ENCODE results near the gene DPYD.

The DPYD gene

GRCh38 chr1:97906567-97907241, 14.1 kb downstream of the DPYD start:
- DNase-seq (ENCODE audit: low spot score): no peak

- DNase-seq (ENCODE audit: low spot score): no peak
These were observed 15.5 kb downstream of the DPYD start for GRCh38 chr1:97905141-97905940.

GRCh38 chr1:97904534-97904933, 16.3 kb downstream of the DPYD start:
- no peak for DNase-seq (ENCODE audit: low spot score)

GRCh38 chr1:97903626-97904025, 17.2 kb downstream of the DPYD start:
- DNase-seq (ENCODE audit: low spot score): no peak

- no peak for DNase-seq (ENCODE audit: low spot score)
These were observed 18.8 kb downstream of the DPYD start for GRCh38 chr1:97902067-97902466.

GRCh38 chr1:97901017-97901658, 19.7 kb downstream of the DPYD start:
- DNase-seq (ENCODE audit: low spot score): no peak

GRCh38 chr1:97898948-97899347, 21.9 kb downstream of the DPYD start:
- no peak for DNase-seq (ENCODE audit: low spot score)

- DNase-seq (ENCODE audit: low spot score): no peak
These were observed 25.6 kb downstream of the DPYD start for GRCh38 chr1:97895278-97895677.

GRCh38 chr1:97893844-97894243, 27.0 kb downstream of the DPYD start:
- no peak for DNase-seq (ENCODE audit: low spot score)

GRCh38 chr1:97886199-97886598, 34.6 kb downstream of the DPYD start:
- no peak for DNase-seq (ENCODE audit: low spot score)

- DNase-seq (ENCODE audit: low spot score): no peak
These were observed 37.0 kb downstream of the DPYD start for GRCh38 chr1:97883823-97884222.

- DNase-seq (ENCODE audit: low spot score): no peak
These were observed 43.5 kb downstream of the DPYD start for GRCh38 chr1:97877307-97877706.

- no peak for DNase-seq (ENCODE audit: low spot score)
These were observed 44.8 kb downstream of the DPYD start for GRCh38 chr1:97875996-97876395.

GRCh38 chr1:97870589-97870988, 50.2 kb downstream of the DPYD start:
- no peak for DNase-seq (ENCODE audit: low spot score)

GRCh38 chr1:97869441-97869840, 51.4 kb downstream of the DPYD start:
- DNase-seq (ENCODE audit: low spot score): no peak

- DNase-seq (ENCODE audit: low spot score): no peak
These were observed 53.7 kb downstream of the DPYD start for GRCh38 chr1:97867127-97867526.

- no peak for DNase-seq (ENCODE audit: low spot score)
These were observed 56.2 kb downstream of the DPYD start for GRCh38 chr1:97864615-97865014.

- DNase-seq (ENCODE audit: low spot score): no peak
These were observed 67.6 kb downstream of the DPYD start for GRCh38 chr1:97853221-97853620.

- DNase-seq (ENCODE audit: low spot score): peak; percentile 2
These were observed 71.2 kb downstream of the DPYD start for GRCh38 chr1:97849345-97850340.

- no peak for DNase-seq (ENCODE audit: low spot score)
These were observed 75.0 kb downstream of the DPYD start for GRCh38 chr1:97845805-97846204.

GRCh38 chr1:97844552-97845089, 76.2 kb downstream of the DPYD start:
- no peak for DNase-seq (ENCODE audit: low spot score)

- no peak for DNase-seq (ENCODE audit: low spot score)
These were observed 79.5 kb downstream of the DPYD start for GRCh38 chr1:97841338-97841737.

Data from CD4-positive, alpha-beta T cell treated with Interleukin-2 at 100 ng/mL for 4 hours (primary cell).